ENCODE measurements around the gene CCDC91. TPM values are rescaled to one million over a fixed set of nuclear protein-coding genes. Genes with fewer than 3 reads are reported as not detected.
"Not testable (repeated sequence)": the region's sequence is repeated elsewhere in the genome, so short reads cannot be mapped to it uniquely, and the experiment has no call there.

Gene CCDC91
- polyA plus RNA-seq, 1 donor: 36.0 TPM

DNA sequence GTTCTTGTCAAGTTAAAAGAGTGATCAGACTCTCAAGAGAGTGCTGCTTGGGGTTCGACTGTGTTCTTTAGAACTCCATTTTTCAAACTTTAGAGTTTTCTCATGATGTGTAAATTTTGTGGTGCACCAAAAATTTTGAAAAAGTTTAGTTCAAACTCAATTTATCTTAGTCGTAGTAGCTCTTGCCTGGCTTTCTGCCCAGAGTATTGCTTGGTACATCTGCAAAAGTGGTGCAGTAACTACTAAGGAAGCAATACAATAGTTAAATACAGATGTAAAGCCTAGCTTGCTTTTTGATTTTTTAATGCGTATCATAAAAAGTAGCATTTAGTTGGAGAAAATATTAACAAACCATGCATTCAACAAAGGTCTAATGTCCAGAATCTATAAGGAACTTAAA is 9.5 kb upstream of the CCDC91 start:
- no peak for DNase-seq

DNA sequence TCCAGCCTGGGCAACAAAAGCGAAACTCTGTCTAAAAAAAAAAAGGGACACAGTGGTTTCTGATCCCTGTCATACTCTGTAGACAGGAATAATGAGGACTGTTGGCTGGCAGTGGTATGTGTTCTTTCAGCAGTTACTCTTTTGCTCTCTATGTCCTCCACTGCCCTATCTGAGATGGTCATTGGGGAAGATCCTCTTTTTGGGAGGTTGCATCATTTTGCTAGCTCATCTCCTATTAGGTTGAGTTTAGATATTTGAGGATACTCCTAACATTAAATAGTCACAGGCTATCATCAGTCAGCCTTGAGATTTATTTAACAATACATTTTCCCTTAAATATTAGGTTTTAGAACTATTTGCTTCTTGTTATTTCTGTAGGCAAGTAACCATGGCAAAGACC is 5.9 kb upstream of the CCDC91 start:
- no peak for DNase-seq

DNA sequence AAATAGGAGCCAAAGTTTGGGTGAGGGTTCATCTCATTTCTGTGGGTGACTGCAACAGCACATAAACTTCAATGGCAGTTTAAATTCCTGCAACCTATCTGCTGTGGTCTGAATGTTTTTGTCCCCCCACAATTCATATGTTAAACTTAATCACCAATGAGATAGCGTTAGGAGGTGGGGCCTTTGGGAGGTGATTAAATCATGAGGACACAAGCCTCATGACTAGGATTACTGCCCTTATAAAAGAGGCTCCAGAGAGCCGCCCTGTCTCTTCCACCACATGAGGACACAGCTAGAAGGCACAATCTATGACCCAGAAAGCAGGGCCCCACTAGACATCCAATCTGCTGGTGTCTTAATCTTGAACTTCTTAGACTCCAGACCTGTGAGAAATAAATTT is 3.8 kb upstream of the CCDC91 start:
- DNase-seq: no peak

DNA sequence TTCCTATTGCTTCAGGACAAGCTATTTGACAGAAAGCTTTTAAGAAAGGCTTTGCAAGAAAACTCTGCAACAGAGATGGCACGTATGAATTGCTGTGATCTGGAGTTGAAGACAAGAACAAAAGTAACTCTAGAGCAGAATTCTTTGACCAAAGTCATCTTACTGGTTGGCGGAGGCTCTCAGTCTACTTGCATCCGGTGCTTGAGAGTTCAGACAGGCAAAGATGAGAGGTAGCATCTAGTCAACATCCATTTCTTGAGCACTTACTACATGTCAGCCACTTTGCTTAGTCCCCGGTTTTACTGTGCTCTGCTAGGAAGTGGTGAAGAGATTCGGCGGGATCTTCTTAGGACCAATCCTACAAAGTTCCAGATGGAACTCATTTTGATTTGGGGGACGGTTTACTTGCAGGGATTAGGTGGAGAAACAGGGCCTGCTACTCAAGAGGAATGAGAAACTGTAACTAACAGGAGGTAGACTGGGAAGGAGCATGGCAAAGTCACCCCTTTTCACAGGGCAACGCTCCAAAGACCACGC is 404 bp upstream of the CCDC91 start:
- DNase-seq: no peak

- no peak for DNase-seq
These were observed 1.1 kb downstream of the CCDC91 start for GRCh38 chr12:28191051-28192048.

- no peak for DNase-seq
These were observed 1.9 kb downstream of the CCDC91 start for GRCh38 chr12:28192125-28192524.

GRCh38 chr12:28194621-28195020 is 4.4 kb downstream of the CCDC91 start:
- DNase-seq: not testable (repeated sequence)

DNA sequence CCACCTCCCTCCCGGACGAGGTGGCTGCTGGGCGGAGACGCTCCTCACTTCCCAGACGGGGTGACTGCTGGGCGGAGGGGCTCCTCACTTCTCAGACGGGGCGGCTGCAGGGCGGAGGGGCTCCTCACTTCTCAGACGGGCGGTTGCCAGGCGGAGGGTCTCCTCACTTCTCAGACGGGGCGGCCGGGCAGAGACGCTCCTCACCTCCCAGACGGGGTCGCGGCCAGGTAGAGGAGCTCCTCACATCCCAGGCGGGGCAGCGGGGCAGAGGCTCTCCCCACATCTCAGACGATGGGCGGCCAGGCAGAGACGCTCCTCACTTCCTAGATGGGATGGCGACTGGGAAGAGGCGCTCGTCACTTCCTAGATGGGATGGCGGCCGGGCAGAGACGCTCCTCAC is 10.9 kb downstream of the CCDC91 start:
- not testable (repeated sequence) for DNase-seq

- no peak for DNase-seq
These were observed 12.3 kb downstream of the CCDC91 start for GRCh38 chr12:28202374-28203130.

- no peak for DNase-seq
These were observed 19.5 kb downstream of the CCDC91 start for GRCh38 chr12:28209782-28210181.

DNA sequence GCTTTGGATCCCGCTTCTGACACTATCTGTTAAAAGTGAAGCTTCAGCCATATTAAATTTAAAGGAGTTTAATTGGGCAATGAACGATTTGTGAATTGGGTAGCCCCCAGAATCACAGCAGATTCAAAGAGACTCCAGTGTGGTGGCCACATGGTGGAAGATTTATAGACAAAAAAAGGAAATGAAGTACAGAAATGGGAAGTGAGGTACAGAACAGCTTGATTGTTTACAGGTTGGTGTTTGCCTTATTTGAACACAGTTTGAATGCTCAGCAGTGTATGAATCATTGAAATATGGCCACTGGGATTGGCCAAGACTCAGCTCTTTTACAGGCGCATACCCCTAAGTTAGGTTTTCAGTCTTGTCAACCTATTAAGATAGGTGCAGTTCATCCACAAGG is 21.9 kb downstream of the CCDC91 start:
- DNase-seq: no peak

DNA sequence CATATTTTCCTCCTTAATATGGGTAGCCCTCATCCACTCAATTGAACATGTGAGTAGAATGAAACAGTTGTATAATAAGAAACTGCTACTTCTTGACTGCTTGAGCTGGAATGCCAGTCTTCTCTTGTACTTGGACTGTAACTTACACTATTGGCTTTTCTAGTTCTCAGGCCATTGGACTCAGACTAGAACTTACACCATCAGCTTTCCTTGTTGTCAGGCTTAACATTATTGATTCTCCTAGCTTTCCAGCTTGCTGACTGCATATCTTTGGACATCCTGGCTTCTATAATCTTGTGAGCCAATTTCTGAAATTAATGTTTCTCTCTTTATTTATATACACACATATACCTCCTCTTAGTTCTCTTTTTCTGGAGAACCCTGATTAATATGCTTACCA is 24.8 kb downstream of the CCDC91 start:
- no peak for DNase-seq

DNA sequence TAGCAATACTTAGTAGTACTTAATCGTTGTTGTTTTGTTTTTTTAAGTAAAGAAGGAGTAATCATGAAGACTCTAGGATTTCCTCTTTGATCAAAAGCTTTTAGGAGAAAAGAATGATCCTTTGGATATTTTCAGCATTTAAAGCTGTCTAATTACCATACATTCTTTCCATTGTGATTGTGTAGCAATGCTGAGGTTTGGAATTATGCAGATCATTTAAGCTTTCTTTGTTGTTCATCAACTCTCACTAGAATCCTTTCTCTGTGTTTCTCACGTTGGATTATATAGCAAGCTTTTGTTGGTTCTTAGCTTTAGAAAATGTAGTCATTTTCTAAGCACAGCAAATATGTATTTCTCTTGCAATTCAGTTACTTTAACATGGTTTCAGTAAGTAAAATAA is 25.8 kb downstream of the CCDC91 start:
- DNase-seq: no peak

- DNase-seq: no peak
These were observed 27.5 kb downstream of the CCDC91 start for GRCh38 chr12:28217805-28218204.

- no peak for DNase-seq
These were observed 28.6 kb downstream of the CCDC91 start for GRCh38 chr12:28218875-28219274.

- no peak for DNase-seq
These were observed 29.6 kb downstream of the CCDC91 start for GRCh38 chr12:28219827-28220226.

- no peak for DNase-seq
These were observed 31.9 kb downstream of the CCDC91 start for GRCh38 chr12:28222081-28222700.

GRCh38 chr12:28223025-28223554 is 32.8 kb downstream of the CCDC91 start:
- no peak for DNase-seq

DNA sequence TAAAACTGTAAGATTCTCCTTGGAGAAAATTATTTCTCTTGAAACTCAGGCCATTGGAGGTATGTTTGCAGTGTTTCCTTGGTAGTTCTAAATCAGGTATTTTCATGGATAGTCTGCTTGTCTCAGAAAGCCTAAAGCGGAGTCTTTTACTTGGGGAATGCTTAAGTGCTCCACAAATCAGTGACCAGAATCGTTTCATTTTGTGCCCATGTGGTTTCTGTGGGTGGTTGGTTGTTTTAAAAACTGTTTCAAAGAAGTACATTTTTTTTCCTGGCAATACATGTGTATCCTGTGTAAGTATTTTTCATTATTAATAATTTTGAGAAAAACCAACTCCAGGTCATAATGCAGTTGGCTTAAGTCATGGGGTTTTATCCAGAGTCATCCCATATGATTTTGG is 33.6 kb downstream of the CCDC91 start:
- no peak for DNase-seq

DNA sequence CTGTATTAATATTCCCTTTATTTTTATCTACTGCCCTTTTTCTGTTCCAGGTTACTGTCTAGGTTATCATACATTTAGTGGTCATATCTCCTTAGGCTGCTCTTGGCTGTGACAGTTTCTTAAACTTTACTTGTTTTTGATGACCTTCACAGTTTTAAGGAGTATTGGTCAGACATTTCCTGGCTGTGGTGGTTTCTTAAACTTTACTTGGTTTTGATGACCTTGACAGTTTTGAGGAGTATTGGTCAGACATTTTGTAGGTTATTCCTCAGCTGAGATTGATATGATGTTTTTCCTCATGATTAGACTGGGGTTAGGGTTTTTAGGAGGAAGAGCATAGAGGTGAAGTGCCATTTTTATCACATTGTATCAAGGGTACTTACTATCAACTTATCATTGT is 36.4 kb downstream of the CCDC91 start:
- no peak for DNase-seq

DNA sequence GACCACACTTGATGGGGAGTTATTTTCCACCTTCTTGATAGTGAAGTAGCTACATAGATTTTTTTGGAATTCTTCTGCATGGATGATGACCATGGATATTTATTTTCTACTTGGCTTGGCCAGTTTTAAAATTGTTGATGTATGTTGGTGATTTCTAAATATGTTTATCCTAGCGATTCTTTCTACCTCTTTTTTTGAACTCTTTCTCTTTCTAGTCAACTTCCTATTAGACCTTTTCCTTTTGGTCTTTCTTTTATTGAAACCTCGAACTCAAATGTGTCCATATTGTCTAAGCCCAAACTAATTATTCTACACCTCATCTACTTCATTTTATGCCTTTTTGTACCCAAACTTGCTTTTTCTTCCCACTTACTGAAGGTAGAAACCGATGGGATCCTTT is 37.0 kb downstream of the CCDC91 start:
- DNase-seq: no peak

- DNase-seq: no peak
These were observed 41.0 kb downstream of the CCDC91 start for GRCh38 chr12:28231248-28231647.

Data from left kidney (tissue), 2 donors.